K562 (cell line): ENCODE measurements around the gene GHDC. TPM values are rescaled to one million over a fixed set of nuclear protein-coding genes. Genes with fewer than 3 reads are reported as not detected.

Source experiments
- BHLHE40 ChIP-seq: IDR thresholded peaks from 2 replicates; pipeline ENCODE4 v1.6.1; 2011; ENCODE audit warnings: low read length, improper control_type of control experiment
- FOXA1 ChIP-seq: fragments of 450-650 bp; IDR thresholded peaks from 2 replicates; pipeline ENCODE4 v1.6.1; 2016; ENCODE audit warnings: mild to moderate bottlenecking, borderline replicate concordance
- HDAC6 ChIP-seq: IDR thresholded peaks from 2 replicates; pipeline ENCODE4 v1.6.1; 2012; ENCODE audit warnings: low read depth, mild to moderate bottlenecking, control low read depth, inconsistent platforms, low read length, moderate library complexity
- KAT2B ChIP-seq: IDR thresholded peaks from one replicate; pipeline ENCODE4 v1.6.1; 2012; ENCODE audit warnings: low read depth, mild to moderate bottlenecking, control low read depth, inconsistent platforms, low read length, moderate library complexity
- L3MBTL2 ChIP-seq: fragments of 450-650 bp; IDR thresholded peaks from 2 replicates; pipeline ENCODE4 v1.6.1; 2016; ENCODE audit warnings: mild to moderate bottlenecking, moderate library complexity
- MEIS2 ChIP-seq: fragments of 450-650 bp; IDR thresholded peaks from 2 replicates; pipeline ENCODE4 v1.6.1; 2014; ENCODE audit warnings: mild to moderate bottlenecking; ENCODE audit not compliant: partially characterized antibody
- NELFE ChIP-seq: IDR thresholded peaks from 2 replicates; pipeline ENCODE4 v1.6.1; 2011; ENCODE audit warnings: mild to moderate bottlenecking; ENCODE audit not compliant: insufficient read depth, insufficient read length
- NFE2 ChIP-seq: IDR thresholded peaks from 2 replicates; pipeline ENCODE4 v1.6.1; 2014; ENCODE audit warnings: antibody characterized with exemption, low read depth
- NFIX ChIP-seq: fragments of 250-450 bp; sonication (Bioruptor Pico); IDR thresholded peaks from 2 replicates; pipeline ENCODE4 v1.4.0; 2020; ENCODE audit warnings: low read depth, mild to moderate bottlenecking, moderate library complexity
- PHTF2 ChIP-seq: fragments of 250-450 bp; sonication (Bioruptor Pico); IDR thresholded peaks from 2 replicates; pipeline ENCODE4 v1.5.0; 2021; ENCODE audit warnings: mild to moderate bottlenecking
- PML ChIP-seq: IDR thresholded peaks from 2 replicates; pipeline ENCODE4 v1.6.1; 2012; ENCODE audit warnings: low read length, inconsistent platforms
- REST ChIP-seq, 2 experiments: fragments of 450-650 bp; formaldehyde crosslinking in 1 of 2; IDR thresholded peaks; 2 replicates each; pipeline versions ENCODE4 v1.4.0 to v1.6.1; 2014 to 2020; ENCODE audit warnings: mild to moderate bottlenecking in 2 of 2, borderline replicate concordance in 1 of 2, low read depth in 1 of 2
- UBTF ChIP-seq, 2 experiments: IDR thresholded peaks; 2 replicates each; pipeline ENCODE4 v1.6.1; 2012; ENCODE audit warnings: improper control_type of control experiment in 2 of 2, low read depth in 2 of 2, low read length in 2 of 2, borderline replicate concordance in 1 of 2
- ZNF184 ChIP-seq: sonication (generic); formaldehyde crosslinking; IDR thresholded peaks from 2 replicates; pipeline ENCODE4 v1.5.0; 2020; ENCODE audit warnings: missing genetic modification reagents
- ZNF224 ChIP-seq: sonication (generic); formaldehyde crosslinking; IDR thresholded peaks from 2 replicates; pipeline ENCODE4 v1.8.0; 2022; ENCODE audit warnings: mild to moderate bottlenecking, missing genetic modification reagents
- polyA plus RNA-seq, 8 experiments: library from polyadenylated mRNA; depleted of rRNA in 4 of 8; stranded (reverse) in 5 of 8; unstranded in 3 of 8; fragments of >200 nt; fragmentation: Nextera tagmentation in 2 of 8; fragmentation: Illumina TruSeq in 1 of 8; extraction: Ambion mirVana in 2 of 8; extraction: Trizol in 1 of 8; gene quantifications; 2 replicates each; pipeline versions ENCODE4 v1.2.1 to v1.2.3, GENCODE V29; 2011 to 2014; ENCODE audit warnings: inconsistent platforms in 1 of 8, missing spikeins in 1 of 8
- total RNA-seq, 7 experiments: library from RNA; depleted of rRNA in 6 of 7; stranded (reverse); fragments of >200 nt in 6 of 7; fragmentation: Illumina TruSeq in 2 of 7; extraction: Trizol in 2 of 7; gene quantifications; 2 replicates each; pipeline versions ENCODE4 v1.2.1 to v1.2.3, GENCODE V29; 2011 to 2021; ENCODE audit warnings: low replicate concordance in 1 of 7
- TF ChIP-seq, protein P1 (sequence below): fragments of 250-450 bp; sonication (Bioruptor Pico); IDR thresholded peaks from 2 replicates; pipeline ENCODE4 v1.9.0; 2021; ENCODE audit warnings: mild to moderate bottlenecking

GHDC gene
- total and polyA plus RNA-seq, 9 of the 15 experiments (the other 6 are each of a cell fraction or from before 2014, with no cell fraction given), result 0.65 to 23.2 (median 11.2) TPM

GRCh38 chr17:42180922-42181850 lies 13.1 kb downstream of the GHDC start, which contains the start of gene KCNH4 (continued):
- peak; percentile 86 for TF ChIP-seq REST (IDR thresholded peaks at IDR 0.05; ENCODE audit: borderline replicate concordance)
- peak; percentile 75 for TF ChIP-seq REST (CRISPR knock-in tag; IDR thresholded peaks at IDR 0.05; ENCODE audit: low read depth)
- TF ChIP-seq HDAC6, result no peak
- no peak for TF ChIP-seq PML
- no peak for TF ChIP-seq NFIX
- no peak for TF ChIP-seq ZNF184 (CRISPR knock-in tag)
- TF ChIP-seq KAT2B, result no peak
- no peak for TF ChIP-seq FOXA1
- TF ChIP-seq BHLHE40, result peak; percentile 55
- TF ChIP-seq NELFE, result no peak
- no peak for TF ChIP-seq PHTF2 (CRISPR knock-in tag)
- no peak for TF ChIP-seq NFE2
- TF ChIP-seq, protein P1, sequence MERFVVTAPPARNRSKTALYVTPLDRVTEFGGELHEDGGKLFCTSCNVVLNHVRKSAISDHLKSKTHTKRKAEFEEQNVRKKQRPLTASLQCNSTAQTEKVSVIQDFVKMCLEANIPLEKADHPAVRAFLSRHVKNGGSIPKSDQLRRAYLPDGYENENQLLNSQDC (CRISPR knock-in tag), result no peak
- peak in 1 of 2 experiments; percentile 8; a peak in 1 of 4 replicates for TF ChIP-seq UBTF (IDR thresholded peaks at IDR 0.05; ENCODE audit: borderline replicate concordance in 1 of 2, low read depth in 2 of 2, low read length in 2 of 2)
- peak; percentile 98 for TF ChIP-seq L3MBTL2
- no peak for TF ChIP-seq ZNF224 (CRISPR knock-in tag)
- TF ChIP-seq MEIS2, result peak; percentile 22
